ENCODE measurements around the gene SYNPO.

SYNPO gene

GRCh38 chr5:150640311-150641005 is at the start of gene SYNPO:
TSS of gene SYNPO (plus strand) at chr5:150640660. CDS start at chr5:150648276, 7,616 bp downstream.
- no peak for DNase-seq

- DNase-seq = no peak
Observed at GRCh38 chr5:150590979-150591695, 49.3 kb upstream of the SYNPO start.

- DNase-seq = no peak
Observed at GRCh38 chr5:150593593-150593992, 46.9 kb upstream of the SYNPO start.

GRCh38 chr5:150593996-150594395 is 46.5 kb upstream of the SYNPO start:
- no peak for DNase-seq

GRCh38 chr5:150595466-150596031 is 44.9 kb upstream of the SYNPO start:
- DNase-seq = no peak

GRCh38 chr5:150596313-150596712 is 44.1 kb upstream of the SYNPO start:
- DNase-seq = no peak

- DNase-seq = no peak
Observed at GRCh38 chr5:150596826-150597225, 43.6 kb upstream of the SYNPO start.

GRCh38 chr5:150598006-150598405 is 42.5 kb upstream of the SYNPO start:
- DNase-seq = no peak

- DNase-seq = no peak
Observed at GRCh38 chr5:150598821-150599273, 41.6 kb upstream of the SYNPO start.

- no peak for DNase-seq
Observed at GRCh38 chr5:150599281-150599680, 41.2 kb upstream of the SYNPO start.

GRCh38 chr5:150599917-150600511 is 40.4 kb upstream of the SYNPO start:
- no peak for DNase-seq

GRCh38 chr5:150600616-150601490 is 39.6 kb upstream of the SYNPO start:
- DNase-seq = no peak

GRCh38 chr5:150601491-150602345 is 38.7 kb upstream of the SYNPO start:
- DNase-seq = no peak

GRCh38 chr5:150603052-150603451 is 37.4 kb upstream of the SYNPO start:
- no peak for DNase-seq

GRCh38 chr5:150603491-150603890 is 37.0 kb upstream of the SYNPO start:
- DNase-seq = no peak

- no peak for DNase-seq
Observed at GRCh38 chr5:150604010-150604409, 36.5 kb upstream of the SYNPO start.

- no peak for DNase-seq
Observed at GRCh38 chr5:150604894-150605440, 35.5 kb upstream of the SYNPO start.

GRCh38 chr5:150605546-150605945 is 34.9 kb upstream of the SYNPO start:
- DNase-seq = no peak

GRCh38 chr5:150606476-150606875 is 34.0 kb upstream of the SYNPO start:
- DNase-seq = no peak

- no peak for DNase-seq
Observed at GRCh38 chr5:150607105-150607504, 33.4 kb upstream of the SYNPO start.

GRCh38 chr5:150607991-150608390 is 32.5 kb upstream of the SYNPO start:
- no peak for DNase-seq

All from activated T-cell treated with anti-CD3 and anti-CD28 coated beads, Interleukin-2, amount 50 U/mL, for 48 hours (primary cell).